Stimulated activated CD4-positive, alpha-beta T cell treated with anti-CD3 and anti-CD28 coated beads, Interleukin-1b, Interleukin-23, amount 100 ng/mL, for 1 hour (primary cell): ENCODE data around the gene KHDC1.
"Not testable (repeated sequence)": the region's sequence is repeated elsewhere in the genome, so short reads cannot be mapped to it uniquely, and the experiment has no call there.

Experiments
- DNase-seq, 2 donors: peaks; one replicate each; pipeline ENCODE4 v3.0.0-alpha.2; 2020; ENCODE audit warnings: low read depth in 2 of 2

The KHDC1 gene

GRCh38 chr6:73250016-73250415, 13.0 kb downstream of the KHDC1 start:
- DNase-seq = no peak

- DNase-seq = no peak
Observed at GRCh38 chr6:73248192-73248903, 14.6 kb downstream of the KHDC1 start.

- no peak for DNase-seq
Observed at GRCh38 chr6:73242001-73242400, 21.0 kb downstream of the KHDC1 start.

- DNase-seq = no peak
Observed at GRCh38 chr6:73240730-73241129, 22.3 kb downstream of the KHDC1 start.

- DNase-seq = no peak
Observed at GRCh38 chr6:73236144-73236750, 26.7 kb downstream of the KHDC1 start.

DNA sequence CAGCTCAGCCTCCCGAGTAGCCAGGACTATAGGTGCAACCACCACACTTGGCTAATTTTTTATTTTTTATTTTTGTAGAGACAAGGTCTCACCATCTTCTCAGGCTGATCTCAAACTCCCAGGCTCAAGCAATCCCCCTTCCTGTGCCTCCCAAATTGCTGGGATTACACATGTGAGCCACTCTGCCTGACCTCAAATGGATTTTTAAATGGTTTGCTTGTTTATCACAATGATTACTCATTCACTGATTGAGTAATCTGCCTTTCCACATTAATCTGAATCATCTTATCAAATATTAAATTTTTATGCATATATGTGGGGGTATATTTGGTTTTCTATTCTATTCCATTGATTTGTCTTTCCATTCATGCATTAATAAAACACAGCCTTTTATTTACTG, 28.3 kb downstream of the KHDC1 start:
- DNase-seq = no peak

GRCh38 chr6:73233971-73234370, 29.0 kb downstream of the KHDC1 start:
- DNase-seq = not testable (repeated sequence)

DNA sequence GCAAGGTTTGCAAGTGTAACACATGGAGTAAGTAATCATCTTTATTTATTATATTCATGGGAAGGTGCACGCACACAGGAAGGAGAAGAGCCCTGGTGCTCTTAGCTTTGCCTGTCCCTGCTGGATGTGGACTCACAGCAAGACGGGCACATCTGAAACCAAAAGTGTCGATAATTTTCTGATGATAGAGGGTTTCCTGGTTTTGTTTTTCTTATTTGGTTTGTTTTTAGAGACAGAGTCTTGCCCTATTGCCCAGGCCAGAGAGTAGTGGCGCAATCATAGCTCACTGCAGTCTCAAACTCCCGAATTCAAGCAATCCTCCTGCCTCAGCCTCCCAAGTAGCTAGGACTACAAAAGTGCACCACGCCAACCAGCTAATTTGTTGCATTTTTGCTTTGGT, 29.9 kb downstream of the KHDC1 start:
- DNase-seq = no peak

GRCh38 chr6:73231986-73232391, 31.0 kb downstream of the KHDC1 start:
- no peak for DNase-seq

DNA sequence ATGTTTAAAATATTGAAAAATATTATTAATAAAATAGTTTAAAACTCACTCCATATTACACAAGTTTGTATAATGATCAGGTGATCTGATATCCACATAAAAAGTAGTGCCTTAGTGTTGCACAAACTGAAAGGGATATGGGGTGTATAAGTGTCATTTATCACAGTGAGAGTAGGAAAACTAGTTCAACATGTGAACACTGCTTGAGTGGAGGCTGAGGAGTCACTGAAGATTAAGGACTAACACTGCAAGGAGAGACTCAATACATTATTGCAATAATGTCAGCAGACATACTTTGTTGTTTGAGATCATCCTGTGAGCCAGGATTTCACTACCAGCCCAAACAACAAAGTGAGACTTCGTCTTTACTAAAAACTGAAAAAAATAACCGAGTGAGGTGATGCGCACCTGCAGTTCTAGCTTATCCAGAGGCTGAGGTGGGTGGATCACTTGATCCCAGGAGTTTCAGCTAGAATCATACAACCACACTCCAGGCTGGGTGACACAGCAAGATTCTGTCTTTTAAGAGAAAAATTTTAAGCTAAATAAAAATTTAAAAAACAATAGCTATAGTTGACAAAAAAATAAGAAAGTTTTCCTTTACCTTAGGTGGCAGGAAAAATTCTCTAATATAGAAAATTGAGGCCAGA, 35.3 kb downstream of the KHDC1 start:
- DNase-seq = no peak

DNA sequence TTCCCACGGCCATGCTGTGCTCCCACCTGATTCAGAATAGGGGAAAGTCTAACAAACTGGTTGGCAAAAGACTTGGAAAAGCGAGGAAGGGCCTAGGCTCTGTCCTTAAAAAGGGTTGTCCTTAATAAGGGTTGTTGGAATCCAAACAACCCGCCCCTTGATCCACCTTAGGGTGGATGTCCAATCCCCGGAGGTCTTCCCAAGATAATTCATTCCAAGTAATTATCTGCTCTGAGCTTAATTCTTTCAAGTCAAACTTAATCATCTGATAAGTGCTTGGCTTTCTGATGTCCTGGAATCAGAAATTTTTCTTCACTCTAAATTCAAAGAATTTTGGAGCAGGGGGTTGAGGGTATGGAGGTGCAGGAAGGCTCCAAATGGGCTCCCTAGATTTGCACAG, 37.6 kb downstream of the KHDC1 start, which contains the start of gene KHDC1L:
TSS of gene KHDC1L (minus strand) at position 101 of the 400 bp plus-strand sequence. CDS start at position 13, 88 bp downstream.
- no peak for DNase-seq

GRCh38 chr6:73216859-73217258, 46.1 kb downstream of the KHDC1 start:
- no peak for DNase-seq

DNA sequence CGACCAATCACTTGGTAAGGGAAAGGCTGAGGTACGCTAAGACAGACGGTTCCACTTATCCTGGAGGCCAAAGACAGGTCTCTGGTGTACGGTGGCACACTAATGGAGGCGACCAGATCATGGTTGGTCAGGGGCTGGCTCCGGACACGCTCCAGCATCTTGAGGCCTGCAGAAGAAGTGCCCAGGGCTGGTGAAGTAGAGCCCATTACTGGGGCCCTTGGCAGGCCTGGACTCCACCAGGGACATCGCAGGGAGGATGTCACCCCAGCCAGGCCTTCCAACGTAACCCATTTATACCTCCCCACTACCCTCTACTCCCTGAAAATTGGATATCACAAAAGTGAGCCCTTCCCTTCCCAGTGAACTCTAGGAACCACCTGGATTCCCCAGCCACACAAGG, 53.9 kb downstream of the KHDC1 start:
- DNase-seq = no peak

GRCh38 chr6:73207221-73207837, 55.7 kb downstream of the KHDC1 start:
- DNase-seq = no peak

- DNase-seq = no peak
Observed at GRCh38 chr6:73204252-73204651, 58.7 kb downstream of the KHDC1 start.

GRCh38 chr6:73203098-73203497, 59.9 kb downstream of the KHDC1 start:
- no peak for DNase-seq

- no peak for DNase-seq
Observed at GRCh38 chr6:73200735-73201134, 62.3 kb downstream of the KHDC1 start.

DNA sequence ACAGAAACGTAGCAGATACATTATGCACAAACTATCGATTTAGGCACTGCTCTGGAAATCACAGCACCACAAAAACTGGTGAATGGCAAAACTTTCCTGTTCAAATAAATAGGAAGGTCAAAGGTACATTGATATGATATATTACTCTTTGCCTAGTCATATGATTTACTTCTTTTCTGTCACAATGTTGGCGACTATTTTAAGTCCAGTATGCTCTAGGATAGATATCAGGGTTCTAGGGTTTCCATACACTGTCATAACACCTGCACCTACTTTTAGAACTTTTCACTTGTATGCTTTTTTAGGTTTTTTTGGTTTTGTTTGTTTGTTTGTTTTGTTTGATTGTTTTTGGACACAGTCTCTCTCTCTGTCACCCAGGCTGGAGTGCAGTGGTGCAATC, 62.7 kb downstream of the KHDC1 start:
- DNase-seq = no peak

- DNase-seq = no peak
Observed at GRCh38 chr6:73194744-73195143, 68.3 kb downstream of the KHDC1 start.

- not testable (repeated sequence) for DNase-seq
Observed at GRCh38 chr6:73193302-73193701, 69.7 kb downstream of the KHDC1 start.
